BE2C (cell line): ENCODE data around the gene TGFBR1.
A peak's percentile ranks its signal among the peaks of the same experiment; 100 is the strongest.

Experiments
- DNase-seq: peaks from one replicate; pipeline ENCODE4 v3.0.0-alpha.2; 2020
- H3K27me3 ChIP-seq: fragments of 250-450 bp; sonication (Bioruptor Pico); 2 replicates; pipeline ENCODE4 v1.5.1; 2020; ENCODE audit warnings: mild to moderate bottlenecking
- H3K36me3 ChIP-seq: fragments of 250-450 bp; sonication (Bioruptor Pico); 2 replicates; pipeline ENCODE4 v1.5.1; 2020; ENCODE audit warnings: mild to moderate bottlenecking
- H3K4me1 ChIP-seq: fragments of 250-450 bp; sonication (Bioruptor Pico); 2 replicates; pipeline ENCODE4 v1.5.1; 2020
- H3K4me3 ChIP-seq: 2 replicates; pipeline ENCODE4 v1.5.1; 2011; ENCODE audit warnings: low read depth, low read length
- H3K9me3 ChIP-seq: fragments of 250-450 bp; sonication (Bioruptor Pico); 2 replicates; pipeline ENCODE4 v1.5.1; 2020
- TF ChIP-seq, protein P1 (sequence below): IDR thresholded peaks from 2 replicates; pipeline ENCODE4 v1.5.1; 2012; ENCODE audit warnings: mild to moderate bottlenecking, low read depth, low read length

The TGFBR1 gene

DNA sequence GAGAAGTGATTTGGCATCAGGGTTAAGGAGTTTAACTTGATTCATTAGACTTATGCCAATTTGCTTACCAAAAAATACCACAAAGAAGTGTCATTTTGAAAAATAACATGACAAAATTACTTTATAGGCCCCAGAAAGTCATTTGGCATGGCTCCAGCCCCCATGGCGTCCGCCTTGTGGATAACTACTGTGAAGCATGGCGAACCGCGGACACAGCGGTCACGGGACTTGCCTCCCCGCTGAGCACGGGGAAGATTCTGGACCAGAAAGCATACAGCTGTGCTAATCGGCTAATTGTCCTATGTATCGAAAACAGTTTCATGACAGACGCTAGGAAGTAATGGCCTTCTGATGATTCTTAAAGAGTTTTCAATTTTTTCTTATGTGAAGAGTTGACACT is 35.4 kb upstream of the TGFBR1 start:
- TF ChIP-seq, protein P1, sequence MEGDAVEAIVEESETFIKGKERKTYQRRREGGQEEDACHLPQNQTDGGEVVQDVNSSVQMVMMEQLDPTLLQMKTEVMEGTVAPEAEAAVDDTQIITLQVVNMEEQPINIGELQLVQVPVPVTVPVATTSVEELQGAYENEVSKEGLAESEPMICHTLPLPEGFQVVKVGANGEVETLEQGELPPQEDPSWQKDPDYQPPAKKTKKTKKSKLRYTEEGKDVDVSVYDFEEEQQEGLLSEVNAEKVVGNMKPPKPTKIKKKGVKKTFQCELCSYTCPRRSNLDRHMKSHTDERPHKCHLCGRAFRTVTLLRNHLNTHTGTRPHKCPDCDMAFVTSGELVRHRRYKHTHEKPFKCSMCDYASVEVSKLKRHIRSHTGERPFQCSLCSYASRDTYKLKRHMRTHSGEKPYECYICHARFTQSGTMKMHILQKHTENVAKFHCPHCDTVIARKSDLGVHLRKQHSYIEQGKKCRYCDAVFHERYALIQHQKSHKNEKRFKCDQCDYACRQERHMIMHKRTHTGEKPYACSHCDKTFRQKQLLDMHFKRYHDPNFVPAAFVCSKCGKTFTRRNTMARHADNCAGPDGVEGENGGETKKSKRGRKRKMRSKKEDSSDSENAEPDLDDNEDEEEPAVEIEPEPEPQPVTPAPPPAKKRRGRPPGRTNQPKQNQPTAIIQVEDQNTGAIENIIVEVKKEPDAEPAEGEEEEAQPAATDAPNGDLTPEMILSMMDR = no peak
- Histone ChIP-seq H3K27me3 (no peaks in the 10 kb centered on the region), H3K9me3 (no peaks in the 10 kb centered on the region), H3K36me3 (no peaks in the 10 kb centered on the region), H3K4me3 (no peak overlapping the region), H3K4me1 (no peaks in the 10 kb centered on the region)
- no peak for DNase-seq

DNA sequence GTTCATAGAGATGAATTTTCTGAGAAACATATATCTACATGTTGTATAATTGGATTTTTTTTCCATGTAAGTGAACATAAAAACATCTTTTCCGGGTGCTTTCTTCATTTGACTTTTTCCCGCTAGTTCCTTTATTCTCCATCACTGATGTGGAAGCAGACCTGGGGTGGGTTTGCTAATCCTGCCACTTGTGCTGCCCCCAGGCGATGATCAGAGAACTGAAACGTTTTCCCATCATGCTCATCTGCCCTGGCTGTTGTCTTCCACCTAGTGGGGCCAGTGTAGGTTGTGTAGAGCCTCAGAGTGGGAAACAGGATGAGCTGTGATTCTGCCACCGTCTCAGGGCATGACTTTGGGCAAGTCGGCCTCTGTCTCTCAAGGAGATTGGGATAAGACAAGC is 34.2 kb upstream of the TGFBR1 start:
- Histone ChIP-seq H3K4me3 (no peak overlapping the region), H3K36me3 (no peaks in the 10 kb centered on the region), H3K4me1 (no peaks in the 10 kb centered on the region), H3K9me3 (no peaks in the 10 kb centered on the region), H3K27me3 (no peaks in the 10 kb centered on the region)
- TF ChIP-seq, protein P1 = peak; percentile 12; the same call in 1 of the 2 replicates
- no peak for DNase-seq

DNA sequence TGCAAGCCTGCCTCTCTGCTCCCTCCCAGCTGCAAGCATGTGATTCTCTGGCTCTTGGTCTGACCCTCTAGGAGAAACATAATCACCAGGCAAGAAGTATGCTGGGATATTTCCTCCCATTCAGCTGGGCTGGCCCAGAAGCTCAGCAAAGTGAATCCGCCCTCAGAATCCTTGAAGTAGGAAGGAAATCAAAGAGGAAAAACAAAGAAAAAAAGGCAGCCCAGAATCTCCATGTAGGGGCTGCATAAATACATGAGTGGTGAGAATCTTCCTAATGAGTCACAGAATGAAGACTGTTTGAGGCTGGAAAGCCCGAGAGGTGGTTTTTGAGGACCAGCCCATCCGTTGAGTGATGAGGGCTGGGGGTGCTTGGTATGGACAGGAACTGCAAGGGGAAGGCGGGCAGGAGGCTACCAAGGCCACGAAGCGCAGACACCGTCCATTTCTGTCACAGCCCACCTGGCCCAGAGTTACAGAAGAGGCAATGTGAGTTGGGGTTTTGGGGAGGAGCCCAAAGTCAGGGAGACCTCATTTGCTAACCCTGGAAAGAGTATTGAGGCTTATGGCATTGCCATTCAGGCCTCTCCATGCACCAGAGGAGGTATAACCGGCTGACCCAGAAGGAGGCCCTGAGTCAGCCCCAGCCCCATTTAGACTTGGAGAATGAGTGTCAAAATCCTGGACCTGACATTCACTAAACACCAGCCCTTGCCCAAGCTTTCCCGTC is 33.4 kb upstream of the TGFBR1 start:
- Histone ChIP-seq H3K4me1 (no peaks in the 10 kb centered on the region), H3K9me3 (no peaks in the 10 kb centered on the region), H3K4me3 (no peak overlapping the region), H3K36me3 (no peaks in the 10 kb centered on the region), H3K27me3 (no peaks in the 10 kb centered on the region)
- TF ChIP-seq, protein P1 = no peak
- DNase-seq = no peak

DNA sequence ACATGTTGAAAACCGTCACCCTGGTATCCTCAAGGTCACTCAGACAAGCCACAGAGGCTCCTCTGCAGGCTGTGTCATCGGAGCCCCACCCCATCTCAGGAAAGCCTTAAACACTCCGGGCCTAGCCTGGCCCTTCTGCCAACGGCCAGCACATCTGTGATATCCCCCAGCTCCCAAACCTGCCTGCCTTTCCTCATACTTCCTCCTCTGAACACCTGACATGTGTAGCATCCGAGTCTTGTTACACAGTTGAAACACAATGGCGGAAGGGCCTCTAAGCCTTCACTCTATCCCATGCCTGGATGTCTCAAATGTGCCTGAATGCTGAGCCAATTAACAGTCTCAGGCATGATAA is 32.9 kb upstream of the TGFBR1 start:
- no peaks in the 10 kb centered on the region; the same call in 1 of the 2 replicates for H3K27me3 ChIP-seq
- no peak for DNase-seq
- H3K36me3 ChIP-seq = no peaks in the 10 kb centered on the region
- TF ChIP-seq, protein P1 = no peak
- H3K9me3 ChIP-seq = no peaks in the 10 kb centered on the region
- H3K4me1 ChIP-seq = no peaks in the 10 kb centered on the region
- H3K4me3 ChIP-seq = no peak overlapping the region

DNA sequence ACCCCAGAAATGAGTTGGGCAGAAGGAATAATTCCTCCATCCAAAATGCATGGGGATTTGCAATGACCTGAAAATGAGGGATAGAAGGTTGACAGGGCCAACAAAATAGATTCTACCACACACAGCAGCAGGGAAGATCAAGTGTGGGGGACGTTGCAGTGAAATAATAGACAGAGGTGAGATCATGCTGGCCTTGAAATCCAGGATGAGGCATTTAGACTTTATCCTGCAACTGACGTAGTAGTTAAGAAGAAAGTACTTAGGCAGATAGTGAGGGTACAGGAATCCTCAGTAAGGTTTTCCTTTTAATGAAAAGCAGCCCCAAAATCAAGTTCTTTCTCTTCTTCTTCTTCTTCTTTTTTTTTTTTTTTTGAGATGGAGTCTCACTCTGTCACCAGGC is 31.6 kb upstream of the TGFBR1 start:
- no peak for DNase-seq
- TF ChIP-seq, protein P1 = no peak
- no peaks in the 10 kb centered on the region for H3K4me1 ChIP-seq
- no peaks in the 10 kb centered on the region for H3K9me3 ChIP-seq
- H3K4me3 ChIP-seq = no peak overlapping the region
- no peaks in the 10 kb centered on the region for H3K36me3 ChIP-seq
- no peaks in the 10 kb centered on the region; the same call in none of the 2 replicates for H3K27me3 ChIP-seq

DNA sequence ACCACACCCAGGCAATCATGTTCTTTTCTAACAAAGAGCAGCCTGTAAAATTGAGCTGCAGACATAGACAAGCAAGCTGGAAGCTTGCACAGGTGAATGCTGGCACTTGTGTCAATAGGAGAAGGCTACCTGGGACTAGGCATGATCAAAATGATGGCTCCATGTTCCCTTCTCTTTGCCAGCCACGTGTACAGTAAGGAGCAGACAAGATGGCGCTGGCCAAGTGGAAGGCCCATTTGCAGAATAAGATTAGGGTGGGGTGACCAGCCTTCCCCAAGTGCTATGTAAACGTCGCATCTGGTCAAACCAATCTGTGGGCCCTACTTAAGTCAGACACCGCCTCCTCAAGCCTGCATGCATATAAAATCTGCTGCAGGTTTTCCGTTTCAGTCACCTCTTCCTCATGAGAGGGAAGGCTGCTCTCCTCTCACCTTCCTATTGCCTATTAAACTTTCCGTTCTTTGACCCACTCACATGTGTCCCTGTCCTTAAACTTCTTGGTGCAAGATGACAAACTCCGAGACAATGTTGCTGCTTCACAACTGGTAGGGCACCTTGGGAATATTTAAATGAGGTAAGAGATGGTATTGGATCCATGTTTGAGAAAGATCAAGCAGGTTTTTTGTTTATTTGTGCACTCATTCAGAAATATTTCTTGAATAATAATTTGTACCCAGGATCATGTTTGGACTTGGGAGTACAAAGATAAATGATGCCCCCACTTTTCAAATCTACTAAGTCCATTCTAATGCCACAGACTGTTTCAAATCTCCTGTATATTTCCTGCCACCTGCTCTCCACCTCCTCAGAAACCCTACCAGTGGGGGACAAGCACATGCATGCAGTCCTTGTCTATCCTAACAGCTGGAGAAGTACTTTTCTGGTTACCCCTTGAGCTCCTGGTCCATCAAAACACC is 30.7 kb upstream of the TGFBR1 start:
- Histone ChIP-seq H3K9me3 (no peaks in the 10 kb centered on the region), H3K4me3 (no peak overlapping the region), H3K27me3 (no peaks in the 10 kb centered on the region; the same call in none of the 2 replicates), H3K4me1 (no peaks in the 10 kb centered on the region), H3K36me3 (no peaks in the 10 kb centered on the region)
- no peak for DNase-seq
- TF ChIP-seq, protein P1 = no peak
